ENCODE measurements around the gene IVD. TPM values are rescaled to one million over a fixed set of nuclear protein-coding genes. Genes with fewer than 3 reads are reported as not detected.

IVD gene
- total and polyA plus RNA-seq, 2 donors from 2014 or later, result 76.9 to 83.0 TPM

- intact Hi-C loops (cut with DNase I), result no loop called here
- H3K4me1 ChIP-seq (ENCODE audit: control insufficient read depth in 2 of 3, insufficient read depth in 2 of 3, low read depth in 1 of 3, low read length in 3 of 3), result no peaks in the 10 kb centered on the region
- no peaks in the 10 kb centered on the region for H3K36me3 ChIP-seq (ENCODE audit: control insufficient read depth in 2 of 3, insufficient read depth in 3 of 3, low read length in 3 of 3)
- H3K9ac ChIP-seq (ENCODE audit: low read length in 3 of 3), result no peak overlapping the region
- H3K9me3 ChIP-seq (ENCODE audit: control insufficient read depth in 2 of 3, insufficient read depth in 1 of 3, low read length in 3 of 3), result no peaks in the 10 kb centered on the region
- TF ChIP-seq, protein P1, sequence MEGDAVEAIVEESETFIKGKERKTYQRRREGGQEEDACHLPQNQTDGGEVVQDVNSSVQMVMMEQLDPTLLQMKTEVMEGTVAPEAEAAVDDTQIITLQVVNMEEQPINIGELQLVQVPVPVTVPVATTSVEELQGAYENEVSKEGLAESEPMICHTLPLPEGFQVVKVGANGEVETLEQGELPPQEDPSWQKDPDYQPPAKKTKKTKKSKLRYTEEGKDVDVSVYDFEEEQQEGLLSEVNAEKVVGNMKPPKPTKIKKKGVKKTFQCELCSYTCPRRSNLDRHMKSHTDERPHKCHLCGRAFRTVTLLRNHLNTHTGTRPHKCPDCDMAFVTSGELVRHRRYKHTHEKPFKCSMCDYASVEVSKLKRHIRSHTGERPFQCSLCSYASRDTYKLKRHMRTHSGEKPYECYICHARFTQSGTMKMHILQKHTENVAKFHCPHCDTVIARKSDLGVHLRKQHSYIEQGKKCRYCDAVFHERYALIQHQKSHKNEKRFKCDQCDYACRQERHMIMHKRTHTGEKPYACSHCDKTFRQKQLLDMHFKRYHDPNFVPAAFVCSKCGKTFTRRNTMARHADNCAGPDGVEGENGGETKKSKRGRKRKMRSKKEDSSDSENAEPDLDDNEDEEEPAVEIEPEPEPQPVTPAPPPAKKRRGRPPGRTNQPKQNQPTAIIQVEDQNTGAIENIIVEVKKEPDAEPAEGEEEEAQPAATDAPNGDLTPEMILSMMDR (IDR thresholded peaks at IDR 0.05; ENCODE audit: borderline replicate concordance, extremely low read depth, insufficient read depth), result no peak
- peak in 1 of 5 donors; percentile 43 for DNase-seq
- no peak overlapping the region for H3K4me3 ChIP-seq (ENCODE audit: low read length in 3 of 3)
- H3K27ac ChIP-seq (ENCODE audit: low read depth in 2 of 2, low read length in 2 of 2), result no peak overlapping the region
- FAIRE-seq, result no peak
- H3K27me3 ChIP-seq (ENCODE audit: control insufficient read depth, insufficient read depth, low read length), result peaks cover 7% of the 10 kb centered on the region
These were observed 24.7 kb downstream of the IVD start for GRCh38 chr15:40430271-40430805.

DNA sequence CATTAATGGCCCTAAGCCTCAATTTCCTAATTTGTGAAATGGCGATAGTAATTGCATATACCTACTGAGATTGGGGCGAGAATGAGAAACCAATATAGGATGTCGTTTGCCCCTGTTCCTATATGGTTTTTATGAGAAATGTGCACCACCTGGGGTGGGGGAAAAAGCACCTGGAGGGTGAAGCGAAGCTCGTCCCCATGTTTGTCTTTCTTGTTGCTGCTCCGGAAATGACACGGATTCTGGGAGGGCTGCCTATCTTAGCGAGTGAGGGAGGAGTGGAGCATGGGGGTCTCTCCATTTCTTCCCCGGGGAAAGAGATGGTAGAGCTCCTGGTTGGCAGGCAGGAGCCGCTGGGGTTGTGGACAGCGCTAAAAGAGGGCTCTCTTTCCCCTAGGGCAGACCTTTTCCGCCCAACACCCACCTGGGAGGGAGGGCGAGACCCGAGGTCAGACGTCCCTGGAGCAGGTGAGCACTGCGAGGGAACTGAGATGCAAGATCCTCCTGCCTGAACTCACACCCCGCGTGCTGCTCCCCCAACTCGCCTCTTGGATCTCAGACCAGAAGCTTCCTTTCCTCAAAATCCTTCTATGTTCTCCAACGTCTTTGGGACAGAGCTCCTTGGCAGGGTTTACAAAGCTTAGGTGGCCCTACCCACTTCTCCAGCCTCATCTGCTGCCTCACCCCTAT is 29.6 kb downstream of the IVD start:
- TF ChIP-seq, protein P1 (IDR thresholded peaks at IDR 0.05; ENCODE audit: borderline replicate concordance, extremely low read depth, insufficient read depth), result no peak
- Histone ChIP-seq H3K27ac (ENCODE audit: low read depth in 2 of 2, low read length in 2 of 2) (no peak overlapping the region), H3K4me1 (ENCODE audit: control insufficient read depth in 2 of 3, insufficient read depth in 2 of 3, low read depth in 1 of 3, low read length in 3 of 3) (peaks cover 0 to 21% (median 0%) of the 10 kb centered on the region in 3 donors), H3K27me3 (ENCODE audit: control insufficient read depth, insufficient read depth, low read length) (peaks cover 9% of the 10 kb centered on the region), H3K36me3 (ENCODE audit: control insufficient read depth in 2 of 3, insufficient read depth in 3 of 3, low read length in 3 of 3) (no peaks in the 10 kb centered on the region), H3K9ac (ENCODE audit: low read length in 3 of 3) (no peak overlapping the region), H3K9me3 (ENCODE audit: control insufficient read depth in 2 of 3, insufficient read depth in 1 of 3, low read length in 3 of 3) (no peaks in the 10 kb centered on the region), H3K4me3 (ENCODE audit: low read length in 3 of 3) (no peak overlapping the region)
- DNase-seq (peak in 1 of 5 donors; percentile 54), FAIRE-seq (no peak)
- intact Hi-C loops (cut with DNase I), result no loop called here

GRCh38 chr15:40435710-40436089 is 30.1 kb downstream of the IVD start:
- FAIRE-seq (no peak), DNase-seq (peak in 2 of 5 donors; percentile 13 to 66)
- no peak overlapping the region for H3K9ac ChIP-seq (ENCODE audit: low read length in 3 of 3)
- H3K27ac ChIP-seq (ENCODE audit: low read depth in 2 of 2, low read length in 2 of 2), result no peak overlapping the region
- TF ChIP-seq, protein P1 (IDR thresholded peaks at IDR 0.05; ENCODE audit: borderline replicate concordance, extremely low read depth, insufficient read depth), result no peak
- H3K9me3 ChIP-seq (ENCODE audit: control insufficient read depth in 2 of 3, insufficient read depth in 1 of 3, low read length in 3 of 3), result no peaks in the 10 kb centered on the region
- intact Hi-C loops (cut with DNase I), result no loop called here
- peaks cover 0 to 21% (median 0%) of the 10 kb centered on the region in 3 donors for H3K4me1 ChIP-seq (ENCODE audit: control insufficient read depth in 2 of 3, insufficient read depth in 2 of 3, low read depth in 1 of 3, low read length in 3 of 3)
- H3K36me3 ChIP-seq (ENCODE audit: control insufficient read depth in 2 of 3, insufficient read depth in 3 of 3, low read length in 3 of 3), result no peaks in the 10 kb centered on the region
- H3K4me3 ChIP-seq (ENCODE audit: low read length in 3 of 3), result peak overlapping the region in 1 of 3 donors; percentile 43
- H3K27me3 ChIP-seq (ENCODE audit: control insufficient read depth, insufficient read depth, low read length), result peaks cover 9% of the 10 kb centered on the region
